Activated CD4-positive, alpha-beta T cell treated with anti-CD3 and anti-CD28 coated beads, Interleukin-2, amount 50 U/mL, for 24 hours (primary cell): Measurements from ENCODE around the gene SCARF2.
"Not testable (repeated sequence)": the region's sequence is repeated elsewhere in the genome, so short reads cannot be mapped to it uniquely, and the experiment has no call there.

ENCODE experiments used
- DNase-seq, 2 donors: peaks; one replicate each; pipeline ENCODE4 v3.0.0-alpha.2; 2020; ENCODE audit warnings: low read depth in 1 of 2, low spot score in 1 of 2

The SCARF2 gene

DNA sequence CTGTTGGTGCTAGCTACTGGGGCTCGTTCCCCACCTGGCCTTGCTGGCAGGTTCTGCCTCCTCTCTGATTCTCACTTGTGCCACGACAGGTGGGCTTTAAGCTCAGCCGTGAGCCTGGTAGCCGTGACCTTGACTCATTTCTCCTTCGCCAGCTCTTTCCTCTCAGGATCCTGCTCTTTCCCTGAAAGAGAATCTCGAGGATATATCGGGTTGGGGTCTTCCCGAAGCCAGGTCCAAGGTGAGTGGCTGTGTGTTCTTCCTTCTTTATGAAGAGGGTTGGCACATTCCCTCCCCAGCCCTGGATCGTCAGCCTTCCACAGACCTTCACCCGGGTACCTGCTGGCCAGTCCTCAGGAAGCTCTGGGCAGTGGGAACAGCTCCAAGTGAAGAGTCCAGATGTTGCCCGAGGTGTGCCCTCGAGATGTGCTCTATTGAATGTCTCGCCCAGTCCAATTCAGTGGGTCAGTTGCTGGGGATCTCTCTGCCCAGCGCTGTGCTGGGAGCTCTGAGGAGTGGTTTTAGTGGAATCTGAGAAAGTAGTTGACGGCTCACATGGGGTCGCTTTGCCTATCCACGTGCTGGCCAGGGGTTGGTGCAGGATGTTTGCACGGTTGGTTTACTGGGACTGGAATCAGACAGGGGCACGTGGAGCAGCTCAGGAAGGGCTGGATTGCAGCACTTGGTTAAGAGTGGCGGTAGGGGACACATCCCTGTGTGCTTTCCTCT is 42.3 kb downstream of the SCARF2 start:
- no peak for DNase-seq

DNA sequence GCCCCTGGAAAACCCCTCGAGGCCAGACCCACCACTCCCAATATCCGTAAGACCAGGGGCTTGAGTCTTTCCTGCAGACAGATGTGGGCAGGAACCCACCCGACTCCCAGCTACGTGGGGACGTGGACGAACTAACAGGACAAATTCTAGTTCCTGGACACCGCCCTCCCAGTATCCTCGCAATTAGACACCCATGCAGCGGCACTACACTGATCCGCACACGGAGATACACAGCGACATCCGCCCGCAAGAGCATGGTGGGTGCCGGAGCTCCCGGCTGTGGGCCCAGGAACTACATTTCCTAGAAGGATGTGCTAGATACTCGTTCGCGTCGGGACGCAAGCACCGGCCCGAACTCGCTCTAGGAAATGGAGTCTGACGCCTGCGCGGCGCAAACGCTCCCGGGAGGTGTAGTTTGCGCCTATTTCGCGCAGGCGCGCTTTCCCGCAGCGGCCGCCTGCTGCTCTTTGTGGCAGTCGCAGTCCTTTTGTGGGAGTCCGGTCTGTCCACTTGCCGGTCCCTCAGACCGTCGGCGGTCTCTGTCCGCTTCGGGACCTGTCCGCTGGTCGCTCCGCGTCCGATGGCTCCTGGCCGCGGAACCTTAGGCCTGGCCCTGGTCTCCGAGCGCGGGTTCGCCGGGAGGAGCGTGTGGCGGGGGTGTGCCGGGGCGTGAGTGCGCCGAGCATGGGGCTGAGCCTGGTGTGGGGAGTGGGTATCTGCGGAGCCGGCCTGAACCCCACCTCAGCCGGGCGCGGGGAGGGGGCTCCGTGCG is 43.7 kb downstream of the SCARF2 start, which contains the start of gene ZNF74:
TSS of gene ZNF74 (plus strand) at position 447 of the 772 bp plus-strand sequence. CDS start 478 bp downstream, outside the sequence.
- peak; percentile 63 to 77 for DNase-seq

DNA sequence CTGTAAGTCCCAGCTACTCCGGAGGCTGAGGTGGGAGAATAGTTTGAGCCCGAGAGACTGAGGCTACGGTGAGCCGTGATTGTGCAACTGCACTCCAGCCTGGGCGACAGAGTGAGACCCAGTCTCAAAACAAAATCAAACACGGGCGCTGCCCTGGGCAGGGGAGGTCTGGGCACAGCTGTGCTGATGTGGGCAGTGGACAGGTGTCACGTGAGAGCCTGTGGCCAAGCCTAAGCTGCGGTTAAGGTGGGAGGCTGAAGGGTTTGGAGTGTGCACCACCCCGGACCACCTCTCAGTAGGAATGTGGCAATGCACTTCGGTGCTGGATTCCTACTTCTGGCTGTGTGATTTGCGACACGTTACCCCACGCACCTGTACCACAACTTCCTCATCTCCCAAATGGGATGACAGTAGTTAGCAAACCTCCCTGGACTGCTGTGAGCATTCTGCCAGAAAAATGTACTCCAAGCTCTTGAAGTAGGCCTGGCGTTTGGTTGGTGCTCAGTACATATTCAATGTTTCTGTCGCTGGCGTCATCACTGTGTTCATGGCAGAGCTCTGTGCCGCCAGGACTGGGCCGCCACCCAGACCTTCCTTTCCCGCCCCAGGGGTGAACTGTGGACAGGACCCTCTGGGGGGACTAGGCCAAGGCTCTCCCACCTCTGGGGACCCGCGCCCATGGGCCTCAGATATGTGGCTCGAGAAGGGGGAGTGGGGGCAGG is 44.5 kb downstream of the SCARF2 start:
- DNase-seq = no peak

DNA sequence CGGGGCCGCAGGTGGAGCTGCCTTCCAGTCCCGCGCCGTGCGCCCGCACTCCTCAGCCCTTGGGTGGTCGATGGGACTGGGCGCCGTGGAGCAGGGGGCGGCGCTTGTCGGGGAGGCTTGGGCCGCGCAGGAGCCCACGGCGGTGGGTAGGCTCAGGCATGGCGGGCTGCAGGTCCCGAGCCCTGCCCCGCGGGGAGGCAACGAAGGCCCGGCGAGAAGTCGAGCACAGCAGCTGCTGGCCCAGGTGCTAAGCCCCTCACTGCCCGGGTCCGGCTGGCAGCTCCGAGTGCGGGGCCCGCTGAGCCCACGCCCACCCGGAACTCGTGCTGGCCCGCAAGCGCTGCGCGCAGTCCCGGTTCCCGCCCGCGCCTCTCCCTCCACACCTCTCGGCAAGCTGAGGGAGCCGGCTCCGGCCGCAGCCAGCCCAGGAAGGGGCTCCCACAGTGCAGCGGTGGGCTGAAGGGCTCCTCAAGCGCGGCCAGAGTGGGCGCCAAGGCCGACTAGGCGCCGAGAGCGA is 45.2 kb downstream of the SCARF2 start:
- DNase-seq = not testable (repeated sequence)

DNA sequence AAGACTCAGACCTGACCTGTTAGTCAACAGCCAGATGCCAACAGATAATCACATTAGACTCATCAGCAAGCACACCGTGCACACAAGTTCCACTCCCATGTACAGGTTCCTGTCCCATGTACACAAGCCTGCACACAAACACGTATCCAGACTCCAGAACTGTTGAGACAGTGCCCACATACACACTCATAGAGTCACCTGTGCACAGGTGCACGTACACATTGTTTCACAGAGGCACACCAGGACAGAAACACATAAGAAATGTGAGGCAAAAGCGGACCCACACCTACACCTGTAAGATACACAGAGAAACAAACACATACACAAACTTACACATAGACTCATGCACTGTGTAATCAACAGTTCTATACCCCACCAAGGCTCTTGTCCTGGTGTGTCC is 46.4 kb downstream of the SCARF2 start:
- DNase-seq = no peak

DNA sequence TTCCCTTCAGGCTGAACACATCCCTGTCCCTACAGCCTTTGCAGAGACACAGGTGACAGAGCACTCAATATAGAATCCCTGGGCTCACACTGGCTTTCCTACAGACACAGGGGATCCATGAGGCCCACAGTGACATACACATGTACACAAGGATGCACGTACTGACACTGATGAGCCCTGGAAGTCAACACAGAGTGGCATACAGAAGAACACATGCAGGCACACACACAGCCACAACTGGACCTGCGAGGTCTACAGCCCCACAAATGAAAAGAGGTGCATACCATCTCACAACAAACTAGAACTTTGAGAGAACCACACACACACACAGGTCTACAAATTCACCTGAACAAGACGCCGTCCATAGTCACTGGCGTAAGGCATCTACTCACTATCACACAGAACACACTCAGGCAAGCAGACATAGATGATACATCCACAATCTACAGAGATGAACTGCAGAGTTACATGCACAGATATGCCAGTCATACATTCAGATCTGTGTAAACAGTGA is 47.2 kb downstream of the SCARF2 start:
- no peak for DNase-seq

DNA sequence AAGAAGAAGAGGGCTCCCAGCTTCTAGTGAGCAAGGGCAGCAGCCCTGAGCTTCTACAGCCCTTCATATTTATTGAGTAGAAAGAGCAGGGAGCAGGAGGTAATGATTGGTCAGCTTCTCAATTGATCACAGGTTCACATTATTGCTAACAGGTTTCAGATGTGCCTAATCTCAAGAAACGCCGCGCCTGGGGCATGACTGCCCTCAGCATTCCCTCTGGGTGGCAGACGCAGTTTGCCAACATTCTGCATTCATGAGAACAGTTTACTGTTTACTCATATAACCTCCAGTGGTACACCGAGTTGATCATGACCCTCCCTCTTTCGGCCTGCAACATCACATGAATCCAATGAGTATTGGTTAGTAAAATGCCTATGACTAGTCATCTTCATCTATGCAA is 48.3 kb downstream of the SCARF2 start:
- no peak for DNase-seq

DNA sequence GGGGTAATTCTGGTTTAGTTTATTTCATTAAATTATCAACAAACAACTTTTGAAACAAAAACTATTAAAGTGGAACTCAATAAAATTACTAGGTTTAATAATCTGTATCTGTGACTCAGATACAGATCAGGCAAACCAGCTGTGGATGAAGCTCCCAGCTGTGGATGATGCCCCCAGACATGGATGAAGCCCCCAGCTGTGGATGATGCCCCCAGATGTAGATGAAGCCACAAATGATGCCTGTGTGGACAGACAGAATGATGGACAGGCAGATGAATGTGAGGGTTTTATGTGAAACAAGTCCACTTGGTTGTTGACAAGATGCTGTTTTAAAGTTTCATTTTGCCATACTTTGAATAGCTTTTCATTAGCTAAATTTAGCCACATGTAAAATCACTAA is 49.4 kb downstream of the SCARF2 start:
- no peak for DNase-seq

DNA sequence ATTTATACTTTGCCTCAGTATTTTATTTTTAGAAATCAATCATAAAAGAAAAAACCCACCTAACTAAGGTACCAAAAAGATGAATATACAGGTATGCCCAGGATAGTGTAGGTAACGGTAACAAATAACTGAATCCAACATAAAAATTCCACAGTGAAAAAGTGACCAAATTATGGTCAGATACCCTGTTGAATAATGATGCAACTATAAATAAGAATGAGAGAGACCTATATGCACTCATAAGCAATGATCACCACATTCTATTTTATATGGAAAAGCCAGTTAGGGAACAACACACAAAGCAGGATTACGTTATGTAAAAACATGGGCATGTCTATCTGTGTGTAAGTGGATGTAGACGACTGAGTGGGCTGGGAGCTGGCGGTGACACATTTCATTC is 50.7 kb downstream of the SCARF2 start:
- no peak for DNase-seq

DNA sequence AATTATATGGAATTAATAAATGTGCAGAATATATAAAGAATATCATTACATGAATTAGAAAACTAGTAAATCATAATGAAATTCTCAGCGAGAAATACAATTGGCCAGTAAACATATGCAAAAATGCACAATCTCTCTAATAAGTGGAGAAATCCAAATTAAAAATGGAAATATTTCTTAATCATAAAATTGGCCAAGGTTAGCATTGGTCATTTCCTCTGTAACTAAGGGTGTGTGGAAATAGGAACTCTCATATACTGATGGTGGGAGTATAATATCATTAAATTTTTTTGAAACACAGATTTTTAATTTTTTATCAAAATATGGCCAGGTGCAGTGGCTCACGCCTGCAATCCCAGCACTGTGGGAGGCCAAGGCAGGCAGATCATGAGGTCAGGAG is 51.3 kb downstream of the SCARF2 start:
- no peak for DNase-seq

DNA sequence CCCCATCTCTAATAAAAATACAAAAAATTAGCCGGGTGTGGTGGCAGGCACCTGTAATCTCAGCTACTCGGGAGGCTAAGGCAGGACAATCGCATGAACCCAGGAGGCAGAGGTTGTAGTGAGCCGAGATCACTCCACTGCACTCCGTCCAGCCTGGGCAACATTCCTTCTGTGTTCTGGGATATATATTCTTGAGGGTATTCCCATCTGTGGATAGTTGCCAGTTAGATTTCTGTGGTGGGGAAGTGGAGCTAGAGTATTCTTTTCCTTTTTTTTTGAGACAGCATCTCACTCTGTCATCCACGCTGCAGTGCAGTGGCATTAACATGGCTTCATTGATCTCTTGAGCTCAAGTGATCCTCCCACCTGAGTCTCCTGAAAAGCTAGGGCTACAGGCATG is 52.8 kb downstream of the SCARF2 start:
- DNase-seq = no peak

DNA sequence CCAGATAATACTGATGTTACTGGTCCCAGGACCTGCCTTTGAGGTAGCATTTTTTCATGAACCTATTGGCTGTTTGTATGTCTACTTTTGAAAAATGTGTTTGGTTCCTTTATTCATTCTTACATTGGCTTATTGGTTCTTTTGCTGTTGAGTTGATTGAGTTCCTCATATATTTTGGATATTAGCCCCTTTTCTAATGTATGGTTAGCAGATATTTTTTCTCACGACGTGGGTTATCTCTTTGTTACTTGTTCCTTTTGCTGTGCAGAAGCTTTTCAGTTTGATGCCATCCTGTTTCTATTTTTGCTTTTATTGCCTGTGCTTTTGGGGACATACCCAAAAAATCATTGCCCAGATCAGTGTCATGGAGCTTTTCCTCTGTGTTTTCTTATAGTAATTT is 53.5 kb downstream of the SCARF2 start:
- no peak for DNase-seq

DNA sequence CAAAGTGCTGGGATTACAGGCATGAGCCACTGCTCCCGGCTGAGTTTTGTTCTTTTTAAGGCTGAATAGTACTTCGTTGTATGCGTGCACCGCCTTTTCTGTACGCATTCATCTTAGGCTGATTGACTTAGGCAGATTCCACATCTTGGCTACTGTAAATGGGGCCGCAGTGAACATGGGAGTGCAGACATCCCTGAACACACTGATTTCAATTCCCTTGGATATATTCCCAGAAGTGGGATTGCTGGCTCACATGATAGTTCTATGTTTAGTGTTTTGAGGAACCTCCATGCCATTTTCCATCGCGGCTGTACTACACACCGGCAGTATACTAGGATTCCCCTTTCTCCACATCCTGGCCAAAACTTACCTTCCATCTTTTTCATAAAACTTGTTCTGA is 54.1 kb downstream of the SCARF2 start:
- DNase-seq = no peak

DNA sequence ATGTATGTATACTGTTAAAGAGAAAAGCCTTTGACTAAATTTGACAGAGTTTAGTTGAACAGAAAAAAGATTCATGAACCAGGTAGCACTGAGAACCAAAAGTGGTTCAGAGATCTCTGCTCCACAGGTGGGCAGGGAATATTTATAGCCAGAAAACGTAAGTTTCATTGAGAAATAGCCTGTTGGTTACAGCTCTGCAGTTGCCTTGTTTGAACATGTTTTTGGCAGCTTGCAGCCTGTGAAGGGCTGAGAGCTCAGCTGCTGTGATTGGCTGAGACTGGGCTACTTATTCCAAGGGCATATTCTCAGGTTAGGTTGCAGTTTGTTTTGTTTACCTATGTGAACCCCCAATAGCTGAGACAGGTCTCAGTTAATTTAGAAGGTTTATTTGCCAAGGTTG is 57.1 kb downstream of the SCARF2 start:
- DNase-seq = no peak

DNA sequence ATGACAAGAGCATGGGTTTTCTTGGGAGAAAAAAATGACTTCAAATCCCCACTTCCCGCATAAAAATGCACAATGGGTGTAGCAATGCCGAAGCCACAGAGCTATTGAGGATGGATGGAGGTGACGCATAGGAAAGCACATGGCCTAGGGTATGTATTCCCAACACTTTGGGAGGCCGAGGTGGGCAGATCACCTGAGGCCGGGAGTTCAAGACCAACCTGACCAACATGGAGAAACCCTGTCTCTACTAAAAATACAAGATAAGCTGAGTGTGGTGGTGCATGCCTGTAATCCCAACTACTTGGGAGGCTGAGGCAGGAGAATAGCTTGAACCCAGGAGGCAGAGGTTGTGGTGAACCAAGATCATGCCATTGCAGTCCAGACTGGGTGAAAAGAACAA is 58.9 kb downstream of the SCARF2 start:
- not testable (repeated sequence) for DNase-seq

DNA sequence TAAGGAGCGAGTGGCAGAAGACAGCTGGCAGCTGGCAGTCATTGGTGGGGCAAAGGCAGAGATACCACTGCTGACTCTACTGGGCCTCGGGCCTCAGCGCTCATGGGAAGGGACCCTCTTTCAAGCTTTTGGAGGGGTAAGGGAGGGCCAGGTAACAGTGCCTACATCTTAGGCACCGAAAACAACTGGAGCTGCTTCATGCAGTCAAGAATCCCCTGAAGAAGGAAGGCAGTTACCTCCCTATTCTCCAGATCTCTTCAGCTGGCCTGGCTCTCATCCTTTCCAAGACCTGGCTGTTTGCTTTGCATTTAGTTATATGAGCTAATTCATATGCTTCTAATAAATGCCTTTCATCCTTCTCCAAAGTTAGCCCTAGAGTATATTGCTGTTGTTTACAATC is 59.5 kb downstream of the SCARF2 start:
- DNase-seq = no peak

DNA sequence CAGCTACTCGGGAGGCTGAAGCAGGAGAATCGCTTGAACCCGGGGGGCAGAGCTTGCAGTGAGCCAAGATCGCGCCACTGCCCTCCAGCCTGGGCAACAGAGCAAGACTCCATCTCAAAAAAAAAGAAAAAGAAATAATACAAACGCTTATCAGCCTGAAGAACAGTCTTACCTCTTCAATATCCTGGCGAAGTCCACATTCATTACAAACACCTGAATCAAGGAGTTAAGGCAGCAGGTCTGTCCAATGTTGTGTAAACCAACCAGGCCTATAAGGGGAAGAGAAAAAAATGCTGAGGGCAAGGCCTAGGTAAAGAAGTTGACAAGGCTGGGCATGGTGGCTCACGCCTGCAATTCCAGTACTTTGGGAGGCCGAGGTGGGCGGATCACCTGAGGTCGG is 60.6 kb downstream of the SCARF2 start:
- not testable (repeated sequence) for DNase-seq

DNA sequence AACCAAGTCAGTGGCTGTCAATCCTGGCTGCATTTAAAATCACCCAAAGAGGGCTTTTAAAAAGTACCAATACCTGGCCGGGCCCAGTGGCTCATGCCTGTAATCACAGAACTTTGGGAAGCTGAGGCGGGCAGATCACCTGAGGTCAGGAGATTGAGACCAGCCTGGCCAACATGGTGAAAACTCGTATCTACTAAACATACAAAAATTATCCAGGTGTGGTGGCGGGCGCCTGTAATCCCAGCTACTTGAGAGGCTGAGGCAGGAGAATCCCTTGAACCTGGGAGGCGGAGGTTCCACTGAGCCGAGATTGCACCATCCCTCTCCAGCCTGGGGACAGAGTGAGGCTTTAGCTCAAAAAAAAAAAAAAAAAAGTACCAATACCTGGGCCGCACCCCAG is 61.3 kb downstream of the SCARF2 start:
- DNase-seq = not testable (repeated sequence)
